ENCODE measurements around the gene DPYSL3.

The DPYSL3 gene

GRCh38 chr5:147515269-147515668 lies 5.4 kb upstream of the DPYSL3 start:
- in situ Hi-C loops (cut with MboI; ENCODE audit: low sequenced_read_pairs) = no loop called here

GRCh38 chr5:147512659-147513379 lies 3.0 kb upstream of the DPYSL3 start:
- in situ Hi-C loops (cut with MboI; ENCODE audit: low sequenced_read_pairs) = no loop called here

- in situ Hi-C loops (cut with MboI; ENCODE audit: low sequenced_read_pairs) = no loop called here
Observed at GRCh38 chr5:147510885-147511284, 1.0 kb upstream of the DPYSL3 start.

GRCh38 chr5:147509041-147509709 lies 693 bp downstream of the DPYSL3 start:
- in situ Hi-C loops (cut with MboI; ENCODE audit: low sequenced_read_pairs) = no loop called here

- in situ Hi-C loops (cut with MboI; ENCODE audit: low sequenced_read_pairs) = no loop called here
Observed at GRCh38 chr5:147508711-147509040, 1.2 kb downstream of the DPYSL3 start.

- in situ Hi-C loops (cut with MboI; ENCODE audit: low sequenced_read_pairs) = no loop called here
Observed at GRCh38 chr5:147507480-147508126, 2.3 kb downstream of the DPYSL3 start.

GRCh38 chr5:147504535-147504934 lies 5.3 kb downstream of the DPYSL3 start:
- in situ Hi-C loops (cut with MboI; ENCODE audit: low sequenced_read_pairs) = no loop called here

- in situ Hi-C loops (cut with MboI; ENCODE audit: low sequenced_read_pairs) = no loop called here
Observed at GRCh38 chr5:147504011-147504410, 5.9 kb downstream of the DPYSL3 start.

- in situ Hi-C loops (cut with MboI; ENCODE audit: low sequenced_read_pairs) = no loop called here
Observed at GRCh38 chr5:147490989-147491388, 18.9 kb downstream of the DPYSL3 start.

GRCh38 chr5:147487031-147487750 lies 22.7 kb downstream of the DPYSL3 start:
- in situ Hi-C loops (cut with MboI; ENCODE audit: low sequenced_read_pairs) = no loop called here

GRCh38 chr5:147485814-147486213 lies 24.1 kb downstream of the DPYSL3 start:
- in situ Hi-C loops (cut with MboI; ENCODE audit: low sequenced_read_pairs) = no loop called here

- in situ Hi-C loops (cut with MboI; ENCODE audit: low sequenced_read_pairs) = no loop called here
Observed at GRCh38 chr5:147485046-147485445, 24.8 kb downstream of the DPYSL3 start.

- in situ Hi-C loops (cut with MboI; ENCODE audit: low sequenced_read_pairs) = no loop called here
Observed at GRCh38 chr5:147484708-147485020, 25.2 kb downstream of the DPYSL3 start.

GRCh38 chr5:147483961-147484707 lies 25.7 kb downstream of the DPYSL3 start:
- in situ Hi-C loops (cut with MboI; ENCODE audit: low sequenced_read_pairs) = no loop called here

GRCh38 chr5:147483188-147483790 lies 26.6 kb downstream of the DPYSL3 start:
- in situ Hi-C loops (cut with MboI; ENCODE audit: low sequenced_read_pairs) = no loop called here

- in situ Hi-C loops (cut with MboI; ENCODE audit: low sequenced_read_pairs) = no loop called here
Observed at GRCh38 chr5:147482706-147483180, 27.1 kb downstream of the DPYSL3 start.

- in situ Hi-C loops (cut with MboI; ENCODE audit: low sequenced_read_pairs) = no loop called here
Observed at GRCh38 chr5:147481874-147482705, 27.8 kb downstream of the DPYSL3 start.

GRCh38 chr5:147481376-147481775 lies 28.5 kb downstream of the DPYSL3 start:
- in situ Hi-C loops (cut with MboI; ENCODE audit: low sequenced_read_pairs) = no loop called here

- in situ Hi-C loops (cut with MboI; ENCODE audit: low sequenced_read_pairs) = no loop called here
Observed at GRCh38 chr5:147479949-147480348, 29.9 kb downstream of the DPYSL3 start.

GRCh38 chr5:147479444-147479843 lies 30.4 kb downstream of the DPYSL3 start:
- in situ Hi-C loops (cut with MboI; ENCODE audit: low sequenced_read_pairs) = no loop called here
